HUES6 (cell line): ENCODE results near the gene WIPI1.
"Not testable (repeated sequence)": the region's sequence is repeated elsewhere in the genome, so short reads cannot be mapped to it uniquely, and the experiment has no call there.

Source experiments
- H3K27ac ChIP-seq: 2 replicates; pipeline ENCODE4 v1.7.0; 2013; ENCODE audit warnings: low read depth, mild to moderate bottlenecking, low read length, inconsistent platforms
- H3K27me3 ChIP-seq: 2 replicates; pipeline ENCODE4 v1.6.1; 2013; ENCODE audit warnings: low read length; ENCODE audit not compliant: control insufficient read depth, insufficient read depth
- H3K36me3 ChIP-seq: 2 replicates; pipeline ENCODE4 v1.6.1; 2013; ENCODE audit warnings: low read length; ENCODE audit not compliant: control insufficient read depth, insufficient read depth
- H3K4me1 ChIP-seq: 2 replicates; pipeline ENCODE4 v1.6.1; 2013; ENCODE audit warnings: low read length; ENCODE audit not compliant: control insufficient read depth, insufficient read depth
- H3K4me3 ChIP-seq: 2 replicates; pipeline ENCODE4 v1.5.1; 2013; ENCODE audit warnings: low read depth, low read length
- H3K9ac ChIP-seq: one replicate; pipeline ENCODE4 v1.6.1; 2013; ENCODE audit warnings: mild to moderate bottlenecking, low read length
- H3K9me3 ChIP-seq: 2 replicates; pipeline ENCODE4 v1.6.1; 2013; ENCODE audit warnings: low read depth, low read length; ENCODE audit not compliant: control insufficient read depth, insufficient read depth

The WIPI1 gene

DNA sequence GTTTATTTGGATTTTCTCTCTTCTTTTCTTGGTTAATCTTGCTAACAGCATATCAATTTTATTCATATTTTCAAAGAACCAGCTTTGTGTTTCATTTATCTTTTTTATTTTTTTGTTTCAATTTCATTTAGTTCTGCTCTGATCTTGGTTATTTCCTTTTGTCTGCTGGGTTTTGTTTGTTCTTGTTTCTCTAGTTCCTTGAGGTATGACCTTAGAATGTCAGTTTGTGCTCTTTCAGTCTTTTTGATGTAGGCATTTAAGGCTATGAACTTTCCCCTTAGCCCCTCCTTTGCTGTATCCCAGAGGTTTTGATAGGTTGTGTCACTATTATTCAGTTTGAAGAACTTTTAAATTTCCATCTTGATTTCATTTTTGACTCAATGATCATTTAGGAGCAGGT lies 42.4 kb downstream of the WIPI1 start:
- not testable (repeated sequence) for H3K27ac ChIP-seq, H3K9ac ChIP-seq, H3K4me3 ChIP-seq, H3K36me3 ChIP-seq, H3K9me3 ChIP-seq, H3K27me3 ChIP-seq, H3K4me1 ChIP-seq

GRCh38 chr17:68413597-68414560 lies 43.4 kb downstream of the WIPI1 start:
- not testable (repeated sequence) for H3K27me3 ChIP-seq, H3K36me3 ChIP-seq, H3K27ac ChIP-seq, H3K4me1 ChIP-seq, H3K9me3 ChIP-seq, H3K9ac ChIP-seq
- H3K4me3 ChIP-seq, result peak overlapping the region; percentile 66

- not testable (repeated sequence) for H3K9me3 ChIP-seq, H3K36me3 ChIP-seq, H3K4me3 ChIP-seq, H3K27me3 ChIP-seq, H3K9ac ChIP-seq, H3K27ac ChIP-seq, H3K4me1 ChIP-seq
Measured at GRCh38 chr17:68407656-68408055, 49.6 kb downstream of the WIPI1 start.

DNA sequence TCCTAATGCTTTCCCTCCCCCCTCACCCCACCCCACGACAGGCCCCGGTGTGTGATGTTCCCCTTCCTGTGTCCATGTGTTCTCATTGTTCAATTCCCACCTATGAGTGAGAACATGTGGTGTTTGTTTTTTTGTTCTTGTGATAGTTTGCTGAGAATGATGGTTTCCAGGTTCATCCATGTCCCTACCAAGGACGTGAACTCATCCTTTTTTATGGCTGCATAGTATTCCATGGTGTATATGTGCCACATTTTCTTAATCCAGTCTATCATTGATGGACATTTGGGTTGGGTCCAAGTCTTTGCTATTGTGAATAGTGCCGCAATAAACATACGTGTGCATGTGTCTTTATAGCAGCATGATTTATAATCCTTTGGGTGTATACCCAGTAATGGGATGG lies 53.5 kb downstream of the WIPI1 start:
- H3K4me1 ChIP-seq, H3K27ac ChIP-seq, H3K36me3 ChIP-seq, H3K27me3 ChIP-seq, H3K4me3 ChIP-seq, H3K9me3 ChIP-seq, H3K9ac ChIP-seq: not testable (repeated sequence)

GRCh38 chr17:68403122-68403521 lies 54.2 kb downstream of the WIPI1 start:
- Histone ChIP-seq H3K27me3 (no peaks in the 10 kb centered on the region), H3K27ac (no peak overlapping the region), H3K36me3 (no peaks in the 10 kb centered on the region), H3K9me3 (no peaks in the 10 kb centered on the region), H3K4me1 (peaks cover 5% of the 10 kb centered on the region), H3K4me3 (no peak overlapping the region), H3K9ac (no peak overlapping the region)

DNA sequence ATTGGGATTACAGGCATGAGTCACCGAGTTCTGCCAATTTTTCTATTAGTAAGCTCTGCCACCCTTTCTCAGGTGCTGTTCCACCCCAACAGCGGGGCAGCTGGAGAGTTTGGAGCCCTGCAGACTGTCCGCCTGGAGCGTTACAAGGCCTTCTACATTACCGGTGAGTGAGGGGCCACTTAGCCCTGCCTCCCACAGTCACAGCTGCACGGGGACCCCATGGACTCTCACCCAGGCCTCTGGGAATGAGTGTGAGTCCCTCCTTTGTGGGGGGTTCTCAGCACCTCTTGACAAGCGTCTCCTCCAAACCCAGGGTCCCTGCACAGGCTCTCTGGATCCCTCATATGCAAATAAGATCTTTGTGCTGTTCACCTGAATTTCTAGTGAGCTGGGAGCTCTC lies 56.0 kb downstream of the WIPI1 start:
- Histone ChIP-seq H3K4me1 (peaks cover 5% of the 10 kb centered on the region), H3K9me3 (no peaks in the 10 kb centered on the region), H3K27me3 (no peaks in the 10 kb centered on the region), H3K36me3 (no peaks in the 10 kb centered on the region), H3K9ac (no peak overlapping the region), H3K27ac (no peak overlapping the region), H3K4me3 (no peak overlapping the region)

GRCh38 chr17:68400404-68400735 lies 56.9 kb downstream of the WIPI1 start:
- Histone ChIP-seq H3K4me3 (no peak overlapping the region), H3K27me3 (no peaks in the 10 kb centered on the region), H3K27ac (no peak overlapping the region), H3K9ac (no peak overlapping the region), H3K4me1 (peaks cover 5% of the 10 kb centered on the region), H3K9me3 (no peaks in the 10 kb centered on the region), H3K36me3 (no peaks in the 10 kb centered on the region)

DNA sequence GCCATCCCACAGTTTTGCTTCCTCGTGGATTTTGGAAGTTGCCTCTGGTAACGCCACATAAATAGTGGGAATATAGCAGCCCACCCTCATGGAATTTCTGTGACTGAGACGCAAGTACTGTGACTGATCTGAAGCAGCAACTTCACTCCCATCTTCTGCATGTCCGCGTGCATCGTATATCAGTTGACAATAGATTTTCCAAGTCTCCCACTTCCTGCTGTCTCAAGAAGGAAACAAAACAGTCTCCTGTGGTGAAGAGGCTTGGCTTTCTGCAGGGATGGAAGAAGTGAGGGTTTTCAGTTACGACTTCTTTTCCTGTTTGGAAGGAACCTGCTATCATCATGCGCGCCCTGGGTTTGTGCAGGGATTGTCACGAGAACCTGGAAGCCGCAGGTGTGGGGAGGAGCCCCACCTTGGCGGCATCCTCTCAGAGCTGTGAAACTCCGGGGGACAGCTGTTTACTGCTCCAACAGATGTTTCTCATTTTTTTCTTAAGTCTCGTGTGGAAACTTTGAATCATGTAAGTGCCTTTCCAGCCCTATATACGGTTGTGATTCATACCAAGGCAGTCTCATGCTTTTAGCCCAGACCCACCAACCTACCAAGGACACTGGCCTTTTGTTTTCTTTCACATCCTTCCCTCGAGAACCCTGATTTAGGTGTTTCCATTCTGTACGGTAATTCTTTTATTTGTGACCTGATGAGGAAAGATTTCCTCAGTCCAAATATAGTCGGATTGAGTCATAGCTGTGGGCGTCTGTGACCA lies 57.5 kb downstream of the WIPI1 start:
- peaks cover 5% of the 10 kb centered on the region for H3K4me1 ChIP-seq
- H3K9me3 ChIP-seq, result peaks cover 3% of the 10 kb centered on the region; the same call in 1 of the 2 replicates
- H3K36me3 ChIP-seq, result no peaks in the 10 kb centered on the region
- H3K9ac ChIP-seq, result no peak overlapping the region
- H3K27me3 ChIP-seq, result no peaks in the 10 kb centered on the region
- no peak overlapping the region for H3K27ac ChIP-seq
- H3K4me3 ChIP-seq, result no peak overlapping the region

GRCh38 chr17:68398691-68399637 lies 58.3 kb downstream of the WIPI1 start:
- Histone ChIP-seq H3K9ac (no peak overlapping the region), H3K4me1 (peaks cover 5% of the 10 kb centered on the region), H3K27me3 (no peaks in the 10 kb centered on the region), H3K4me3 (no peak overlapping the region), H3K36me3 (no peaks in the 10 kb centered on the region), H3K9me3 (peaks cover 4% of the 10 kb centered on the region; the same call in 1 of the 2 replicates), H3K27ac (no peak overlapping the region)

GRCh38 chr17:68397108-68397536 lies 60.2 kb downstream of the WIPI1 start:
- H3K4me1 ChIP-seq, result peaks cover 5% of the 10 kb centered on the region
- H3K9ac ChIP-seq, result no peak overlapping the region
- no peaks in the 10 kb centered on the region for H3K36me3 ChIP-seq

More at GRCh38 chr17:68397108-68397536, 60.2 kb downstream of the WIPI1 start:
- Histone ChIP-seq H3K9me3 (peaks cover 4% of the 10 kb centered on the region; the same call in 1 of the 2 replicates), H3K4me3 (no peak overlapping the region), H3K27ac (no peak overlapping the region), H3K27me3 (no peaks in the 10 kb centered on the region)
